GM18867 (cell line): ENCODE results near the gene OR10T2.
A peak's percentile ranks its signal among the peaks of the same experiment; 100 is the strongest.
"Not testable (repeated sequence)": the region's sequence is repeated elsewhere in the genome, so short reads cannot be mapped to it uniquely, and the experiment has no call there.

Source experiments
- ATAC-seq: cut with Tn5 transposase; IDR thresholded peaks from one replicate; pipeline ENCODE4 v1.9.1; 2021; ENCODE audit warnings: mild to moderate bottlenecking, moderate library complexity; ENCODE audit not compliant: unreplicated experiment

Gene OR10T2

GRCh38 chr1:158398818-158399514 lies at the start of gene OR10T2:
TSS of gene OR10T2 (minus strand) at chr1:158399466. CDS start at chr1:158399466, 0 bp downstream.
- ATAC-seq = no peak

- ATAC-seq = no peak
Observed at GRCh38 chr1:158445376-158445775, 46.1 kb upstream of the OR10T2 start.

GRCh38 chr1:158434741-158435140 lies 35.5 kb upstream of the OR10T2 start:
- ATAC-seq = no peak

- ATAC-seq = not testable (repeated sequence)
Observed at GRCh38 chr1:158430163-158430562, 30.9 kb upstream of the OR10T2 start.

- ATAC-seq = no peak
Observed at GRCh38 chr1:158426137-158426536, 26.9 kb upstream of the OR10T2 start, which contains the start of gene OR10K2. TSS of gene OR10K2 (minus strand) at chr1:158426237. CDS start at chr1:158420866, 5,371 bp downstream.

- ATAC-seq = no peak
Observed at GRCh38 chr1:158425027-158425426, 25.8 kb upstream of the OR10T2 start.

- no peak for ATAC-seq
Observed at GRCh38 chr1:158422212-158422611, 22.9 kb upstream of the OR10T2 start.

- no peak for ATAC-seq
Observed at GRCh38 chr1:158417586-158417985, 18.3 kb upstream of the OR10T2 start.

GRCh38 chr1:158414651-158415345 lies 15.5 kb upstream of the OR10T2 start:
- no peak for ATAC-seq

- no peak for ATAC-seq
Observed at GRCh38 chr1:158407092-158407491, 7.8 kb upstream of the OR10T2 start.

GRCh38 chr1:158400871-158401270 lies 1.6 kb upstream of the OR10T2 start:
- no peak for ATAC-seq

- no peak for ATAC-seq
Observed at GRCh38 chr1:158396646-158397045, 2.6 kb downstream of the OR10T2 start.

GRCh38 chr1:158393476-158393875 lies 5.8 kb downstream of the OR10T2 start:
- ATAC-seq = no peak

- ATAC-seq = no peak
Observed at GRCh38 chr1:158391099-158391498, 8.2 kb downstream of the OR10T2 start.

- no peak for ATAC-seq
Observed at GRCh38 chr1:158390331-158390730, 8.9 kb downstream of the OR10T2 start.

- ATAC-seq = no peak
Observed at GRCh38 chr1:158374860-158375259, 24.4 kb downstream of the OR10T2 start.

GRCh38 chr1:158374101-158374500 lies 25.2 kb downstream of the OR10T2 start:
- not testable (repeated sequence) for ATAC-seq

- peak; percentile 91 for ATAC-seq
Observed at GRCh38 chr1:158371188-158371953, 27.9 kb downstream of the OR10T2 start.

- ATAC-seq = no peak
Observed at GRCh38 chr1:158366783-158367182, 32.5 kb downstream of the OR10T2 start.

- no peak for ATAC-seq
Observed at GRCh38 chr1:158362941-158363340, 36.3 kb downstream of the OR10T2 start.

- no peak for ATAC-seq
Observed at GRCh38 chr1:158362482-158362881, 36.8 kb downstream of the OR10T2 start.

GRCh38 chr1:158357441-158357840 lies 41.8 kb downstream of the OR10T2 start:
- no peak for ATAC-seq
